Bronchial epithelial cell (primary cell): Measurements from ENCODE around the gene DOCK1. TPM values are rescaled to one million over a fixed set of nuclear protein-coding genes. Genes with fewer than 3 reads are reported as not detected.

ENCODE experiments used
- DNase-seq: peaks from one replicate; pipeline ENCODE4 v3.0.0-alpha.2; 2010; ENCODE audit warnings: low read depth
- FAIRE-seq: peaks from 2 replicates; lab custom pipeline; 2011; peaks lifted over from hg19 to GRCh38; lab: Jason Lieb, UNC
- H3K27me3 ChIP-seq: 2 replicates; pipeline ENCODE4 v1.5.1; 2011; ENCODE audit warnings: low read length; ENCODE audit not compliant: control insufficient read depth, insufficient read depth
- H3K36me3 ChIP-seq: 2 replicates; pipeline ENCODE4 v1.5.1; 2011; ENCODE audit warnings: low read length; ENCODE audit not compliant: control insufficient read depth, insufficient read depth
- H3K4me3 ChIP-seq: 2 replicates; pipeline ENCODE4 v1.5.1; 2011; ENCODE audit warnings: mild to moderate bottlenecking, low read depth, low read length, control low read depth
- CTCF ChIP-seq: IDR thresholded peaks from 2 replicates; pipeline ENCODE4 v1.5.1; 2011; ENCODE audit warnings: mild to moderate bottlenecking, moderate library complexity, low read length, control low read depth, inconsistent platforms; ENCODE audit not compliant: insufficient read depth, severe bottlenecking
- total RNA-seq: library from RNA; depleted of rRNA; stranded (reverse); fragments of >200 nt; gene quantifications from 2 replicates; pipeline ENCODE4 v1.2.1, GENCODE V29; 2014

The DOCK1 gene
- total RNA-seq, 1 donor from 2014 or later, result 173 TPM

- DNase-seq (no peak), FAIRE-seq (no peak)
- H3K36me3 ChIP-seq, result peaks cover 14% of the 10 kb centered on the region
- no peak overlapping the region for H3K4me3 ChIP-seq
- no peak for TF ChIP-seq CTCF
- H3K27me3 ChIP-seq, result no peaks in the 10 kb centered on the region
Measured at GRCh38 chr10:127009366-127009765, 104.1 kb downstream of the DOCK1 start.

GRCh38 chr10:127011174-127011573 is 105.9 kb downstream of the DOCK1 start:
- DNase-seq, result no peak
- H3K27me3 ChIP-seq, result no peaks in the 10 kb centered on the region
- TF ChIP-seq CTCF, result no peak
- H3K36me3 ChIP-seq, result peaks cover 12% of the 10 kb centered on the region
- no peak for FAIRE-seq
- no peak overlapping the region for H3K4me3 ChIP-seq

GRCh38 chr10:127012071-127012768 is 107.0 kb downstream of the DOCK1 start:
- FAIRE-seq (no peak), DNase-seq (no peak)
- Histone ChIP-seq H3K27me3 (no peaks in the 10 kb centered on the region), H3K4me3 (no peak overlapping the region), H3K36me3 (peaks cover 10% of the 10 kb centered on the region)
- TF ChIP-seq CTCF, result no peak

GRCh38 chr10:127012769-127013152 is 107.5 kb downstream of the DOCK1 start:
- TF ChIP-seq CTCF, result no peak
- peaks cover 8% of the 10 kb centered on the region for H3K36me3 ChIP-seq
- no peak overlapping the region for H3K4me3 ChIP-seq
- DNase-seq (peak; percentile 96), FAIRE-seq (no peak)
- H3K27me3 ChIP-seq, result no peaks in the 10 kb centered on the region

GRCh38 chr10:127013211-127013656 is 108.0 kb downstream of the DOCK1 start:
- FAIRE-seq, result no peak
- H3K36me3 ChIP-seq, result peaks cover 8% of the 10 kb centered on the region
- TF ChIP-seq CTCF, result no peak
- no peaks in the 10 kb centered on the region for H3K27me3 ChIP-seq
- no peak for DNase-seq
- no peak overlapping the region for H3K4me3 ChIP-seq
